HG03575 (cell line): ENCODE results near the gene SLC7A14.
A peak's percentile ranks its signal among the peaks of the same experiment; 100 is the strongest.
"Not testable (repeated sequence)": the region's sequence is repeated elsewhere in the genome, so short reads cannot be mapped to it uniquely, and the experiment has no call there.

Source experiments
- ATAC-seq: cut with Tn5 transposase; IDR thresholded peaks from one replicate; pipeline ENCODE4 v1.9.1; 2021; ENCODE audit not compliant: unreplicated experiment, insufficient number of reproducible peaks, low FRiP score; ENCODE audit errors: extremely low read depth

The SLC7A14 gene

DNA sequence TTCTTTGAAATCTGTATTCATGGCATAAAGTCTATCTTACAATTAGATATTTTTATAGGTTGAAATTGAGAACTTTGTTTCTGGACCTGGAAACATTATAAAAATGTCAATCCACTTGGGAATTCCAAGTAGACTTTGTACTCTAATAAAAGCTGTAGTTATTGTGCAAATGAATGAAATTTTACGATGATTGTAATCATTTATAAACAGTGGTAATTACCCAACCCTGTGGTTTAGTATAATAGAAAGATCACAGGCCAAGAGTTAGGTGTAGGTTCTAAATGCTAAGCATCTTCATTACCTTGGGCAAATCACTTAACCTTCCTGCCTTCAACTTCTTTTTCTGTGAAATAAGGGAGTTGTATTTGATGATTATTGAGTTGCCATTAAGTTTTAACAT lies 13.2 kb upstream of the SLC7A14 start:
- no peak for ATAC-seq

GRCh38 chr3:170598091-170598502 lies 12.2 kb upstream of the SLC7A14 start:
- no peak for ATAC-seq

DNA sequence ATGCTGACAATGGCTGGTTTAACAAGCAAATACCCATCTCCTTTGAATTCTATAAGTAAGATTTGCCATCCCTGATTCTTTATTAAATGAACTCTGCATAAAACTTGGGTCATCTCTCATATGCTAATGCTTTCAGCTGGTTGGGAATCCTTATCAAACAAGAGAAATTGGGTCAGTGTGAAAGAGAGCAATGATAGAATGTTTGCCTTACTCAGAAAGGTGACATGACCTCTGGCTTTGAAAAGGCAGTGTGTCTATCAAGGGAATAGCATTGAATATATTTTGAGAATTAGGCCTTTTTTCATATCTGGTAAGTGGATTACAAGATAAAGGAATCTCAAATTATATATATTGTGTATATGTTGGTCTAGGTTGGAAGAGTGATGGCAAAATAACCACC lies 8.7 kb upstream of the SLC7A14 start:
- no peak for ATAC-seq

DNA sequence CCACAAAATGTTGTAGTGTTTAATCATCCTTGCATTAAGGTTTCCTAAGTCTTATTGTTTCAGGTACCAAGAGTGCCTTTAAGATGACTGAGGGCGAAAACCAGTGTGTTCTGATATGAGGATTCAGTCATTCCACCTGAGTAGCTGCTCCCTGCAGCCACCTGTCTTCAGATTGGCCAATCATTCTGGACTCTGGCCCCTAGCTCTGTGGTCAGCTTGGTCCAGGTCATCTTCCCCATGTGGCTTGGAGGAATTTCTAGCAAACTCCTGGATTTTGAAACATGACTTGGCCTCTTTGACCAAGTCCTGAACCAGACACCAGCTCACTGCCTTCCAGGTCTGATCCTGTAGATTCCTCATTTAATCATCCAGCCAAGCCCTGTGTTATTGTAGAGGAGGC lies 7.8 kb upstream of the SLC7A14 start:
- ATAC-seq, result no peak

DNA sequence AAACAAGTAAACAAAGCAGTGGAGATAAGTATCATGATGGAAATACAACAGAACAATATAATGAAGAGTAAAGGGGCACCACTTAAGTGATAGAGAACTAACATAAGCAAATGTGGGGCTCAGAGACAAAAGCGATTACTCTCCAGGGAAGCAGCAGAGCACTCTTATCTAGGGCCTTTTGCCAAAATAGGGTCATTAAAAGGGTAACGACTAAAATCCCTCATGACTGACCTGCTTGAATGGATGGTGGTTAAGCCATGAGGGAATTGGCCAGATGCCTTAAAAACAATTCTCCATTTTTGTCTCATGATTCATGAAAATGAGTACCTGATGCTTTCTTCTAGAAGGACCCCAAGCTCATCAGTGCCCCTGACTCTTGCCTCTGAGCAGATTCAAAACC lies 3.2 kb upstream of the SLC7A14 start:
- ATAC-seq, result no peak

DNA sequence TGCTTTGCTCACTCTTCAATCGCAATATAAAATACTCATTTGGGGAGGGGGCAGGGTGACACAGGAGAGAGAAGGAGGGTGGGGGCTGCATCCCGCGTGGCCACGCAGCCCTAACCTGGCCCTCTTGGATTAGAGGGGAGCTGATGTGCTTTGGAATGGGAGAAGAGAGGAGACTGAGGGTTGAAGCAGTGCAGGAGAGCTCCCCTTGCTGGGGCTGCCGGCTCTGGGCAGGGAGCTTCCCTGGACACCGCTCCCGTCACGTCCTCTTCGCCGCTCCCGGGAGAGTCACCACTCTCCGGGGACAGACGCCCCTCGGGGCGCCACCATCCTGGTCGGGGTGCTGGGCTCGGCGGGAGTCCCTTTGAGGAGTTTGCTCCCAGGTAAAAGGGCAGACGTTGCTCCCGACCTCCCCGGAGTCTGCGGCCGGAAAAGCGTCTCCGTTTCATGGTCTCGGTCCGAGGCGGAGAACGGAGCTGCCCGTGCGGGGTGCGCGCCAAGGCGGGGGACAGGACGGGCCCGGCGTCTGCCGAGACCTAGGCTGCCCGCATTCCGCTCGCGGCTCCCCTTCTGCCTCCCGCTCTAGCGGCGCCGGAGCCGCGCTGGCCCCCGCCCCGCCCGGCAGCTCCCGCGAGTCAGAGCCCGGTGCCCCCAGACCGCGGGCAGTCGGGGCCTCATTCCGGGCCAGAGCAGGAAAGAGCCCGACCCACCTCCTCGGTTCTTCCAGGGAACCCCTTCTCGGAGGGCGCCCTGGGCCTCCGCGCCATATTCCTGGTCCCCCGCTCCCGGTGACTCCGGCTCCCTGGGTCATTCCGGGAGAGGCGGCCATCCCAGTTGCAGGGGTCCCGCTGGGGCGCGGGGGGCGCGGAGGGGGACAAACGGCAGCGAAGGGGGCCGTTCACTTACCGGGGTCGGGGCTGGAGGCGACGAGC lies 603 bp downstream of the SLC7A14 start:
- ATAC-seq, result no peak

- ATAC-seq, result no peak
Observed at GRCh38 chr3:170584585-170585007, 1.3 kb downstream of the SLC7A14 start.

GRCh38 chr3:170579646-170580045 lies 6.2 kb downstream of the SLC7A14 start:
- ATAC-seq, result no peak

DNA sequence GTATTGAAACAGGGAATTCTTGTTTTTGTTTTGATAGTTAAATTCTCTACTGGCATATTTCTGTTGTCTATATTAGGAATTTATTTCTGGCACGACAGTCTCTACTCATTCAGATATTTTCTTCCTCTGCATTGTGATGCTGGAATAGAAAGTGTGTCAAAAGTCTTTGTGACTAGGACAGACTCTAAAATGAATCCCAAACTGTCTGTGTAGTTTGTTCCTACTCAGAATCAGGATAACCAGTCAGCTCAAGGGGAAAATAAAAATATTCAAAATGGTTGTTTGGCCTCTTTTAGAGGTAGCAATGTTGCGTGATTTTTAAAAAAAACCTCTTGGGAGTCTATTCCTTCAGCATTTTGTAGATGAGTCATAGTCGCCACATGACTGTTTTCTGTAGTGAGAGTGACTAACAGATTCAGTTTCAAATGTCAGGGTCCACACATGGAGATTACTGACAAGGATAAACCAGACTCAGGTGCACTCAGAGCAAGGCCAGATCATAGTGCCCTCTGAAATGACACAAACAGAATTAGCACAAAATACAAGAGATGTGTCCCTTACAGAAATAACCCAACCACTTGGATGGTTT lies 13.1 kb downstream of the SLC7A14 start:
- peak; percentile 98 for ATAC-seq

DNA sequence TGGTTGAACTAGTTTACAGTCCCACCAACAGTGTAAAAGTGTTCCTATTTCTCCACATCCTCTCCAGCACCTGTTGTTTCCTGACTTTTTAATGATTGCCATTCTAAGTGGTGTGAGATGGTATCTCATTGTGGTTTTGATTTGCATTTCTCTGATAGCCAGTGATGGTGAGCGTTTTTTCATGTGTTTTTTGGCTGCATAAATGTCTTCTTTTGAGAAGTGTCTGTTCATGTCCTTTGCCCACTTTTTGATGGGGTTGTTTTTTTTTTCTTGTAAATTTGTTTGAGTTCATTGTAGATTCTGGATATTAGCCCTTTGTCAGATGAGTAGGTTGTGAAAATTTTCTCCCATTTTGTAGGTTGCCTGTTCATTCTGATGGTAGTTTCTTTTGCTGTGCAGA lies 18.3 kb downstream of the SLC7A14 start:
- ATAC-seq, result not testable (repeated sequence)

- ATAC-seq, result no peak
Observed at GRCh38 chr3:170566413-170566812, 19.5 kb downstream of the SLC7A14 start.

GRCh38 chr3:170565495-170565894 lies 20.4 kb downstream of the SLC7A14 start:
- ATAC-seq, result no peak

DNA sequence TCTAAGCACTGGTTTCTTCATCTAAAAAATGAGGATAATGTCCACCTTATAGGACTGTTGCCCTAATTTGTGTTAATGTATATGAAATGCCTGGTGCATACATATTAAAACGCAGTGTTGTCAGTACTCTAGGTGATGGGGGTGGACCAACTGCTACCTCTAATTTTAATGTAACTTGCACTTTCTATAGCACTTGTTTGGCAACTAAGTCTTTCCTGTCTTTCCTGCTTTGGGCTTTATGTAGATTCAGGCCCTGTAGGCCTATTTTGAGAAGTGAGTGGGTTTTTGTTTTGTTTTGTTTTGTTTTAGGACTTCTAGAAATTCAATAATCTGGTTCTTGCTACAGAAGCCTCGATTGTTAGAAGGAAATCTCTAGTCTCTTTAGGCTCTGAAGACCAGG lies 21.2 kb downstream of the SLC7A14 start:
- ATAC-seq, result no peak

- peak; percentile 75 for ATAC-seq
Observed at GRCh38 chr3:170563712-170564423, 22.0 kb downstream of the SLC7A14 start.

GRCh38 chr3:170562080-170562479 lies 23.8 kb downstream of the SLC7A14 start:
- ATAC-seq, result no peak

DNA sequence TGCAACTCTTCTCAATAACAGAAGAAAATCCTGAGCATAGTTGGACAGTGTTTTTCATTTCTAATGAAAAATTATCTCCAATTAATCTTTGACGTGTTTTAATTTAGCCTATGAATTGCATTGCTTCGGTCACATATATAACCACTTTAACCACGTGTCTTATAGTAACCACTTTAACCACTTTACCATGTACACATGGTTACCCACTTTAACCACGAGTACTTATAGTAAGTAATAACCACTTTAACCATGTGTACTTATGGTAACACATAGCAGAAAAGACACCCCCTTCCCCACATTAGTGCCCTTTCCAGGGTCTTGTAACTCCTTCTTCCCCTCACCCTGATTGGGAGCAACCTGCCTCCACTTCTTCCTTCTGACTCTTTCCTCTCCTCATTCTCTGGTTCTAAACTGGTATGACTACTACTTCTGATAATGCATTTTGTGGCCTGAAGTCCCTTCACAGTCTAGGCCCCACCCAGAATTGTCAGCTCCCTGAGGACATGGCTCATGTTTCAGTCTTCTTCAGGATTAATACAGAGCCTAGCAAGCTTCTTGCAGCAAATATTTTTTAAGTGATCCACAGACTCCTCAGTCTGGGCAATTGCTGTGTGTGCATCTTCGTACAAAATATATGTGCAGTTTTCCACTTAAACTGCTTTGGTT lies 25.0 kb downstream of the SLC7A14 start:
- no peak for ATAC-seq

DNA sequence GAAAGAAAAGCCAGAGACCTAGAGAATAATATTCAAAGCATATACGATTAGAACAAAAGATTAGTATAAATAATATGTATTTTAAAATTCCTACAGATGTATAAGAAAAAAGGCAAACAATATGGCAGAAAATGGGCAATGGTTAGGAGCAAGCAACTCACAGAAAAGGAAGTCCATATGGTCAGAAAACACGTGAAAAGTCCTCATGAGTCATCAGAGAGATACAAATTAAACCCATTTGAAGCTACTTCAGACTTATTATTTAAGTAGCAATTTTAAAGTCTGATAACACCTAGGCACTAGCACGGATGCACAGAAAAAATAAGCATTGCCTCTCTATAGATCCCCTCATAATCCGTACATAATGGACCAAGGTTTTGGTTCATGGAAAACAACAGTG lies 25.6 kb downstream of the SLC7A14 start:
- ATAC-seq, result no peak

DNA sequence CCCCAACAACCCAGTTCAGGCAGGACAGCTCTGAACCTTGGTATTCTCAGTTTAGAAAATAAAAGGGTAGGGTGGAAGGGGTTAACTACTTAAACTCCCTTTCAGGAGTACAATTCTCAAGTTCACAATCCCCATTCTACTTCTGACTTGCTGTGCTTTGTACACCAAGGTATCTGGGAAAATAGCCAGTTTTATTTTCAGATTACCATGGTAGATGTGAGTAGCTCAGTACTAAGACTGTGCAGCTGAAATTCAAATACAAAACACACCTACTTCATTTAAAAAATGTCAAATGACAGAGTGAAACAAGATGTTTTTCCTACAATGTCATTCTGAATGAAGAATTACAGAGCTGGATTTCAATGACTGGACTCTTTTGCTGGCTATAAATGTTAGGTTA lies 27.4 kb downstream of the SLC7A14 start:
- no peak for ATAC-seq

GRCh38 chr3:170555329-170555728 lies 30.5 kb downstream of the SLC7A14 start:
- no peak for ATAC-seq
